Measurements from ENCODE around the gene GATA3.

The GATA3 gene

DNA sequence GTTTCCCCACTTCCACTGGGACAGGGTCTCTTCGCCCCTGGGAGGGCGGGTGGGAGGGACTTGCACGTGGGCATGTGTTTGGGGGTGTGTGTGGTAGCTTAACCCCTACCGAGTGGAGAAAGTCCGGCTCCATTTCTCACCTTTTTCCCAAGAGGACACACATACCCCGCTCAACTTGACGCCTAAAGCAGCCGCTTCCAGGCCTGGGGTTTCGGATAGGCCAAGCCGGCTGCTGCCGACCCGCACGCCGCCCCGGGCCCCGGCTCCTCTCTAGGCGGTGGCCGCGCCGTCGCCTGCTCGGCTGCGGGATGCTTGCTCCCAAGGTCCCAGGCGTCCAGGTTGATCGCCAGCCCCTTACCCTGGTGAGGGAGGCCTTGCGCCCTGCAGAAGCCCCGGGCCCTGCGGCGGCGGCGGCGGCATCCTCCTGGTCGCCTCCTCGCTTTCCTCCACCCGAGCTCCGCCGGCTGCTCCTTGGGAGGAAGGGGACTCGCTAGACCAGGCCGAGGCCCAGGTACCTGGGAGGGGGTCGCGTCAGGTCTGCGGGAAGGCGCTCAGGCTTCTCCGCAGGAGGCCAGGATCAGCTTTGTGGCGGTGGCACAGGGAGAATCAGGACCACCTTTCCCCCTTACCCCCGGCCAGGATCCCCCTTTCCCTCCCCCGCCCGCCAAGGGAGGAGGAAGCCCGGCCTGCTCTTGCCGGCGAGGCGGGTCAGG lies 3.2 kb upstream of the GATA3 start:
- no peak for DNase-seq (ENCODE audit: low spot score)

DNA sequence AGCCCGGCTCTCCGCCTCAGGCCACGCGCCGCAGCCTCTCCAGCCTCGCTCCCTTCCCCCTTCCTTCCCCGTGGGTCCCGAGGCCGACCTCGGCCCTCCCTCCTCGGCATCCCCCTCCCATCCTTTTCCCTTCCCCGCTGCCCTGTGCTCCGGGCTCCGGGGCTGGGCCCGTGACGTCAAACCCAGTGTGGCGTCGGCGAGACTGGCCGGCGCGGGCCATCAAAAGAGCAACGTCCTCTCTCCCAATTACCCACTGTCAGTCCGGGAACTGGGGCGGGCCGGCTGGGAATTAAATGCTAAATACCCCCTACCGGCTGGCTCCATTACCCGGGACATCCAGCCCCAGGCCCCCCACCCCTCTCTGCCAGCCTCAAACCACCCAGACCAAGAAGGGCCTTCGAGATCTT lies 2.6 kb upstream of the GATA3 start:
- no peak for DNase-seq (ENCODE audit: low spot score)

DNA sequence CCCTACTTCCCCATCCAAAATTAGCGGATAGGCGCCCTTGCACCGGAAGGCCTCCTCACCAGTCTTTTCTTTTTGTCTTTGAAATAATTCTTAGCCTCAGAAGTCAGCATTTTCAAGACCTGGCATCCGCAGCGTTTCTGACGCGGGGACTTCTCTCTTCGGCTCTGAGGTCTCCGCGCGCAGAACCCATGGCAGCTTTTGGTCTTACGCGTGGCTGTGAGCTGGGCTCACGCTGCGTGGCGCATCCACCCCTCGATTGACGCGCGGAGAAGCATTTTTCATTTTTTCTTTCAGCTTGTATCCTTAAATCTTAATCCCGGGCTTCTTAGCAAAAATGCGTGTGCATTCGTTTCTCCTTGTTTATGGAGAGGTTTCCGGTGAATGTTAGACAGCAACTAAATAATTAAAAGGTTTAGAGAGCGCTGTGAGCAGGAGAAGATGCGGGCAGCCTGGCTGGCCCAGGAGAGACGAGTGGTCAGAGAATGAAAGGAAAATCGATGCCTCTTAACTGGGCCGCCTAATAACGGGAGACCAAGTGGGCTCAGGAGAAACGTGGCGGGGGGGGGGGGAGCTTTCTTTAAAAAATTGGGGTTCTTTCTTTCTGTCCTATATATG lies 2.0 kb upstream of the GATA3 start:
- DNase-seq (ENCODE audit: low spot score) = no peak

DNA sequence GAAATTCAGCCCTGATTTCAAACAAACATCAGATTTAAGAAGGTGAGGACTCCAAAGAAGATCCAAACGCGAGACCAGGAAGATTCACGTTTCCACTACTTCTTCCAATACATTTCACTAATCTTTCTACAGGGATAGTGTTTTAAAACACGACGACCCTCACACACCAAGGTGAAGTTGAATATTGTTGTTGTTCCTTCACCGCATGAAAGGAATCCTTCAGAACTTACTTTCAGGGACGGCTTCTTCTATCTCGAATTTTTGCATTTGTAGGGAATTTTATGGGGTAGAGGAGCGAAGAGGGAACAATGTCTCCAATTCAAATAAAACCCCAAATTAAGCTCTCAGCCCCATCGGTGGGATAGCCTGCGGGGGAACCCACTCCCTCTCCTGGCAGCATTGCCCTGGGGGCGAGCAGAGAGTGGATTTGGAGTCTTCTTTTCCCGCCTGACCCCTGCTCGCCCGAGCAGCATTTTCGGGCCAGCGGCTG lies 1.5 kb upstream of the GATA3 start:
- DNase-seq (ENCODE audit: low spot score) = no peak

DNA sequence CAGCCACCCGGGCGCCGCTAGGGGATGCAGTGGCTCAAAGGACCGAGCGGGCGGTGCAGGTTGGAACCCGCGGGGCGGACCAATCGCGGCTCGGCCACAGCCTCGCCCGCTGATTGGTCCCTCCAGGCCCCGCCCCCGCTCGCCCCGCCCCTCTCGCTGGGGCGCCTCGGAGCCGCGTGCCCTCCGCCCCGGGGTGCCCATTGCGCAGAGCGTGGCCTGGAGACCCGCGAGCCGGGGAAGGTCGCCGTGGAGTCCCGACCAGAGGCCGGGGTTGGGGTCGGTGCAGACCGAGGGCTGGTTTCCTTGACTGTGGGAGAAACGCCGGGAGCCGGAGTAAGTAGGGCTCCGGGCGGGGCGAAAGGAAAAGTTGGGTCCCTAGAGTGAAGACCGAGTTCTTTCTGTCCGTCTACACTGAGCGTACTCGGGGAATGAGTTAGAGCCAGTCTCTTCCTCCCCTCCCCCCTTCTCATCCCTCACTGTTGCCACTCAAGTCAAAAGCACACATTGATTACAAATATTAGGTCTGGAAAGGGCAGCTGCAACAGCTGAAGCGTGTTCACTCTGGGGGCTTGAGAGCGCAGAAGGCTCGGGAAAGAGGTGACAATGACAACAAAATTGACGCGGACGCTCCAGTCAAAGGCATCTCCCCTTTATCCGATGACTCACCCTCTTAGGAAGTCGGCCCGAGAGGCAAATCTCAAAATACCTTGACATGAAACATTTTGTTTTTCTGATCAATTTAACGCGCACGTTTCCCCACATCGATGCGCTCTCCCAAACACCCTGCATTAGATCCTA lies 843 bp upstream of the GATA3 start:
- no peak for DNase-seq (ENCODE audit: low spot score)

DNA sequence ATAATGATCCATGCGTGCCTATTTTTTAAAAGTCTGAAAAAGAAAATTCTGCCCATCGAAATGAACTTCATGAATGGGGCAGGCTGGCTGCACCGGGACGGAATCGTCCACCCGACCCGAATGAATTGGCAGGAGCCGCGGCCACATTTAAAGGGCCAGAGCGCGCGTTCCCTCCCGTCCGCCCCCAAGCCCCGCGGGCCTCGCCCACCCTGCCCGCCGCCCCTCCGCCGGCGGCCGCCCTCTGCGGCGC lies 319 bp upstream of the GATA3 start:
- no peak for DNase-seq (ENCODE audit: low spot score)

DNA sequence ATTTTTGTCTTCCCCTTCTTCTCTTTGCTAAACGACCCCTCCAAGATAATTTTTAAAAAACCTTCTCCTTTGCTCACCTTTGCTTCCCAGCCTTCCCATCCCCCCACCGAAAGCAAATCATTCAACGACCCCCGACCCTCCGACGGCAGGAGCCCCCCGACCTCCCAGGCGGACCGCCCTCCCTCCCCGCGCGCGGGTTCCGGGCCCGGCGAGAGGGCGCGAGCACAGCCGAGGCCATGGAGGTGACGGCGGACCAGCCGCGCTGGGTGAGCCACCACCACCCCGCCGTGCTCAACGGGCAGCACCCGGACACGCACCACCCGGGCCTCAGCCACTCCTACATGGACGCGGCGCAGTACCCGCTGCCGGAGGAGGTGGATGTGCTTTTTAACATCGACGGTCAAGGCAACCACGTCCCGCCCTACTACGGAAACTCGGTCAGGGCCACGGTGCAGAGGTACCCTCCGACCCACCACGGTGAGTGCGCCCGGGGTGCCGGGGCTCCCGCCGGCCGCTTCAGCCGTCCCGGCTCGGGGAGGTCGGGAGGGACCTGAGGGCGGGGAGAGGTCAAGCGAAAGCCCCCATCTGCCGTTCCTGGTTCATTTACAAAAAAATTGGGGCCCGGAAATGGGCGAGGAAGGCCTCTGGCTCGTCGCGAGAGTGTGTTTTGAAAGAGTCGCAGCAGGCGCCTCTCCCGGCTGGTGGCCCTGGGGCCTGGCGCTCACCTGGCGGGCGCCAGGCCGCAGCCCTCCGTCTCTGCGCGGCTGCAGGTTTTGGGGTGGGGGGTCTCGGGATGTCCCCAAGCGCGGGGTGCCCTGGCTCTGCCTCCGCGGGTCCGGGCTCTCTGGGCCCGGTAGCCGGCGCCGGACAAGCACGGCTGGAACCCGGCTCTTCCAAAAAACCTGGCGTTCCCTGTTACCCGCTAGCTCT lies 1.2 kb downstream of the GATA3 start:
- no peak for DNase-seq (ENCODE audit: low spot score)

DNA sequence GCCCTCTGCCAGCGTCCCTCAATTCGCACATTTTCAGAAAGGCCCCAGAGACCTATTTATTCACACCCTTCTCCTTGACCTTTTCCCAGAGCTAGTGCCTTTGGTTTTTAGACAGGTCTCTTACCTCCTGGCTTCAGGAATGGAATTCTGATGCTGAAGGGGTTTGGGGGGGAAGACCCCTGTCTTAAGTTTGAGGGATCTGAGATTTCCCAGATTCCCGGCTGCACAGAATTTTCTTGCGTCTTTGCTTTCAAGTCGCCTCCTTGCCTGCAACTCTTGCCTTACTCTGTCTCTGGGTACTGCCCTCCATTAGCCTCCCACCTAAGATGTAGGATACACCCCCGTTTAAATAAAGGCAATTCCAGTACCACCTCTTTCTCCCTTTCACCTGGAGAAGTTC lies 1.9 kb downstream of the GATA3 start:
- DNase-seq (ENCODE audit: low spot score) = no peak

DNA sequence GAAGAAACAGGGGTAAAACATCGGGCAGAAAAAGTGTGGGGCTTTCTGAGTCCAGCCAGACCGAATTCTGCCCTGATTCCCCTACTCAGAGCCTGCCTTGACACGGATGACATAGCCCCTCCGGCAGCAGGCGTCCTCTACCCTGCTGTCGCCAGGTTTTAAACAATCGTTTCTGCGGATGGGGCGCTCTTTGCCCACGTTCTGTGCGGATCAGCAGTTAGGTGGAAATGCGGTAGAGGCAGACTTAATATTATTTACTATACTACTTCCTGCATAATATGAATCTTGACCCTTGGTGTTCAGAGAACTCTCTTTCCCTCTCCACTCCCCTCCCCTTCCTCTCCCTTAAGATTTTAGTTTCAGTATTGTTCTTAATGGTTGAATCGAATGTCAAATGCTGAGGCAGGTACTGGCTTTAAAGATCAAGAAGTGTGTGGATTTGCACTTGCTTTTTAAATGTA lies 2.4 kb downstream of the GATA3 start:
- DNase-seq (ENCODE audit: low spot score) = no peak

DNA sequence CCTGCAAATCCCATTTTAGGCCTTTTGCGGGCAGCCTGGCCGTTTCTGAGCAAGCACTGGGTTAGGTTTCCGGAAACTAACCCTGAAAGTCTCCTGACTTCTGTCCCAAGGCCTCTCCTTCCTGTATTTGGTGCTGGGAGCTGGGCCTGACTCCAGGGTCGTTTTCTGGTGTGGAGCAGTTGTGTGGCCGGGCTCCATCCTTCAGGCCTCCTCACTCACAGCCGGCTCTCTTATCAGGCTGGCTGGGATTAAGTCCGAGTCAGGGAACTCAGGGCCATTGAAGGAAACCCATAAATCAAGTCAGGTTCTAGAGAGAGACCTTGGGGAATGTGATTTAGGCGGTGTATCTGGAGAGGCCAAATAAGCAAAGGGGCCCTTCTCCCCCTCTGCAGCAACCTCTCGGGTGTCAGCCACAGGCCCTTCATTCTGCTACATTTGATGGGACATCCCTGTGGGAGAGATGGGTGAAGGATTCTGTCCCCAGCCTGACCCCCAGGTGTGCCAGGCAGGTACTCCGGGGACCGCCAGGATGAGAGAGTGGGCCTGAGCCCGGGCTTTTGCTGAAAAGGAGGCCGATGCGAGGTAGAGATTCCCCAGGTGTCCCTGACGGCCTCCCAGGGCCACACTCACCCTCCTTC lies 3.3 kb downstream of the GATA3 start:
- no peak for DNase-seq (ENCODE audit: low spot score)

DNA sequence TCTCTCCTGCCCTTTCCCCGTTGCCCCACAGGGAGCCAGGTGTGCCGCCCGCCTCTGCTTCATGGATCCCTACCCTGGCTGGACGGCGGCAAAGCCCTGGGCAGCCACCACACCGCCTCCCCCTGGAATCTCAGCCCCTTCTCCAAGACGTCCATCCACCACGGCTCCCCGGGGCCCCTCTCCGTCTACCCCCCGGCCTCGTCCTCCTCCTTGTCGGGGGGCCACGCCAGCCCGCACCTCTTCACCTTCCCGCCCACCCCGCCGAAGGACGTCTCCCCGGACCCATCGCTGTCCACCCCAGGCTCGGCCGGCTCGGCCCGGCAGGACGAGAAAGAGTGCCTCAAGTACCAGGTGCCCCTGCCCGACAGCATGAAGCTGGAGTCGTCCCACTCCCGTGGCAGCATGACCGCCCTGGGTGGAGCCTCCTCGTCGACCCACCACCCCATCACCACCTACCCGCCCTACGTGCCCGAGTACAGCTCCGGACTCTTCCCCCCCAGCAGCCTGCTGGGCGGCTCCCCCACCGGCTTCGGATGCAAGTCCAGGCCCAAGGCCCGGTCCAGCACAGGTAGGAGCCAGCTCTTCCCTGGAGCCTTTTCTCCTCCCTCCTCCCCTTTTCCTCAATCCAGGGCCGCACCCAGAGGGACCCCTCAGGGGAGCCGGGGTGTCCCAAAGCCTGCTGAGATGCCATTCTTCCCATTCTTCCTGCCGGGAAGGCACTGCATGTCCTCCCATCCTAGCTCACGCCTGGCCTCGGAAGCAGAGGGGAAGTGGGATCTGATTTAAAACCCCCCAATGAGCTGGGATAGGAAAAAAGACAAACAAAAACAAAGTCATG lies 4.0 kb downstream of the GATA3 start:
- no peak for DNase-seq (ENCODE audit: low spot score)

DNA sequence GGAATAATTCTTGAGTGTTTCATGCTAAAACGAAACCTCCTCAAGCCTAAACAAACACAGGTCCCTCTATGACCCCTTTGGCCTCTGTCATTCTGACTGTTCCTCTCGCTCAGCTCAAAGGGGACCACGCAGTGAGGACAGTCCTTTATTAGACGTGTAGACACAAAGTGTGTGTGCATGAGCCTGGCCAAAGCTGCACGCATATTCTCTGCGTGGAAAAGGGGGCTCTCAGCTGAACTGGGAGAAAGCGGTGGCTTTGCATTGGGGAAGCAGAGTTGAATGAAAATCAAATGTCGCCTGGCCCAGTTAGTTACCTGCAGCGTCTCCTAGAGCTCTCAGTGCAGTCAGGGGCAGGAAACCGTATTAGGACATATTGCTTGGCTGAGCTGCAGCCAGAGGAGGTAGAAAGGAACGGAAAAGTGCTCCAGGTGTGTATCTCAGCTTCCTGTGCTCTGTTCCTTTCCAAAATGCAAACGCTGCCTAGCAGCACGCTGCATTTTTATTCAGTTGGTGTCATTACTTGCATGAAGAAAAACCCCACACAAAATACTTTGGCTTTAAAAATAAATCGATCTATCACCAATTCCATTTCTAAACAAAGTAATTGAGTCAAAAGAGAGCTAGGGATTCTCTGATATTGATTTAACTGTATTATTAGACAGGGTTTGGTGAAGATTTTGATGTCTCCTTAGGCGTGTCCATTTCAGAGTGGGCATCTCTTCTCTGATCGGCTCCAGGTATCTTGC lies 4.9 kb downstream of the GATA3 start:
- DNase-seq (ENCODE audit: low spot score) = no peak

DNA sequence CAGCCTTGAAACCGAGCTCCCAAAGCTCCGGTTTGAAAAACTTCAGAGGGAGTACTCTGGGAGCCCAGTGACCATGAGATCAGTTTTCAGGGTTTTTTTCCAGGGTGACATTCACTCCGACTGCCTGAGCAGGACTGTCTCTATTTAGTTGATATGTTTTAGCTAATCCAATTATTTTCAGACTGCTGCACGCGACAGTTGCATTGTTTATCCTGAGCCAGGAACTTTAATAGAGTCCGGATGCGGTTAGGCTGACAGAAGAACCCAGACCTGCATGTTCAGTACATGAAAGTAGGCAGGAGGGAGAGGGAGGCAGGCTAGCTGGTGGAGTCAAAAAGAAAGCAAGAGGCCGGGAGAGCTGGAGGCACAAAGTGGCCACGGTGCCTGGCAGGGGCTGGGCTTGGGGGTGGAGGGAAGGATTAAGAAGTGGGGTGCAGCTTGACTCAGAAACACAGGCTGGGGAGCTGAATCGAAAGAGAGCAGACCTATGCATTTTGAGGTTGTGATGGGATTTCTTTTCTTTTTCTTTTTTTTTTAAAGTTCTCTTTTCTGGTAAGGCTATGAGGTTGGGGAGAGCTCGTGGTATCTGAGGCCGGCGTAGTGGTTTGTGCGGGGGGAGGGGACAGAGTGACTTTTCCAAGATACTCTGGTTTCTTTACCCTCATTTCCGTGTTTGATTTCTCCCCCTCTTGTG lies 5.7 kb downstream of the GATA3 start:
- no peak for DNase-seq (ENCODE audit: low spot score)

DNA sequence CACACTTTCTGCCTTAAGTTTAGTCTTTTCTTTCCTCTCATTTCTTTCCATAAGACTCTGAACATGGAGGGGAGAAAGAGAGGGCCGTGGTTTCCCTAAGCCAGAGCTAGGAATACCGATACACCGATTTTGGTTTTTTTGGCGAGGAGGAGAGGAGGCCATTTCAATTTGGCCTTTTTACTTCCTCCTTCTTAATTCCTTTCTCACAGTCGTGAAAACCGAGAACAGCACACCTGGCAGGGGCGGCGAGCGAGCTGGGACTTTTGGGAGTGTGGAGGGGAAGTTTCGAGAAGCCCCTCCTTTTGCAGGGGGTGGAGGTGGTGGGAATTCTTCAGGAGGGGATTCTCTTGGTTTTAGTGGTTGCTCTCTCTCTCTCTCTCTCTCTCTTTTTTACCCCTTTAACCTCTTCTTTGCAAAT lies 6.2 kb downstream of the GATA3 start:
- DNase-seq (ENCODE audit: low spot score) = no peak

DNA sequence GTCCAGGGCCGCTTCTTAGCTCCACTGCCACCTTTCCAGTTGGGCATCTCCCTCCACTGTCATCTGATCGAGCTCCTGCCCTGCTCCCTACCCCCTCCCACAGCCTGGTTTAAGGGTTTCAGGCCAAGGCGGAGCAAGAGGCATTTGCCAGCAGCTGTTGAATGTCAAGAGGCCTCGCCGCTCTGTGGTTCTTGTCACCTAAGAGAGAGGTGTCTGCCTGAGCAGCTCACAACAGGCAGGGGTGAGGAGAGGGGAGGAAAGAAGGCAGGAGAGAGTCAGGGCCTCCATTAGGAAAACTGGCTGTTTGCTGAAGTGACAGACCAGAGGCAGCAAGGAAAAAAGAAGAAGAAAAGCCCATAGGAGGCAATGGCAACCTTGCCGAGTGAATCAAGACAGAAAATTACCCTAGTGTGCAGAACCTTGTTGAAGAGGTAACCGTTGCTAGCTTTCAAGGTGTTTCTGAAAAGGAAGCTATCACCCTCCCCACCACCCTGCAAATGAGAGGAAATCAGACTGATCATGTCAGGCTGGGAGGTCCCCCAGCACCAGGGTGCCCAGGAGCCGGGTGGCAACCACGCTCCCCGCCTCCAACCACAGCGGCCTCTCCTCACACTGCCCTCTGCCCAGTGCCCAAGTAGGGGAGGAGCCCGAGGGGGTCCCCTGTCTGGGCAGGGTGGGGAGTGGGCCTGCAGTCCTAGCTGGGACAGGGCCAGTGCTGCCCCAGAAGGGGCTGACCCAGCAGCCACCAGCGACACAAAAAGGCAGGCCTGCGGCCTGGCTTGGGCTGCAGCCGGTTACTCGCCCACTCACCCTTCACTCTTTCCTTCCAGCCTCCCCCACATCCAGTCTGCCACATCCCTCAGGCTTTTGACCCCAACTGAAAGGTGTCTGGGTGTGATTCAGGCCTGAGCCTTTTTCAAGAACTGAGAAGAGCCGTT lies 7.1 kb downstream of the GATA3 start:
- no peak for DNase-seq (ENCODE audit: low spot score)

DNA sequence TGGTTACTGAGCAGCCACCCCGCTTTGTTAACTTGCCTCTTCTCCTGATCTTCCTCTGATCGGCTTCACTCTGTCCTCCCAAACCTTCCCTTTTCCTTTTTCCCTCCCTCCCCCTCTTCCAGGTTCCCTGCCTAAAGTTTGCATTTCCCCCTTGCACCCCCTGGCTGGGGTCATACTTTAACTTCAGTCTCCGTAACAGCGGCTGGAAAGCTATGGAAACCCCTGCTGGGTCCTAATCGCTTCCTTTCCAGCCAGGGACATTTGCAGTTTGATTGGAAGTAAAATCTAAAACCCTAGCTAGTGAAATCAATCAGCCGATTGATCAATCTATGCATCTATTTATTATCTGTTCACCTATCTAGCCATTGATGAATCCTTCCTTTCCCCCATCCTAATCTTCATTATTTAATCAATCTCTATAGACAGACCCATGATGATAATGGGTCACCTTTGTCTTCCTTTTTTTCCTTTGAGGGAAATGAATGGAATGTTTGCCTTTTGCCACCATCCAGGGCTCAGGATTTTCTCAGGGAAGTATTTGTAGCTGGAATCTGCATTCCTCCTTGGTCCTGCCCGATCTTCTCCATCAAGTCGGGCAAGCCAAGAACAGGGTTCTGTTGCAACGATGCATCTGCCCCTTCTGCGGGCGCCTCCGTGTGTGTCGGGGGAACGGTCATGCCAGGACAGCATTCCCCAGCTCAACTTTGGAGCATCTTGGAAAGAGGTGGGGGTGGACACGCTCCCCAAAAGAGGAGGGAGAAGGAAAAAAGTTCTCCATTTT lies 8.8 kb downstream of the GATA3 start:
- no peak for DNase-seq (ENCODE audit: low spot score)

DNA sequence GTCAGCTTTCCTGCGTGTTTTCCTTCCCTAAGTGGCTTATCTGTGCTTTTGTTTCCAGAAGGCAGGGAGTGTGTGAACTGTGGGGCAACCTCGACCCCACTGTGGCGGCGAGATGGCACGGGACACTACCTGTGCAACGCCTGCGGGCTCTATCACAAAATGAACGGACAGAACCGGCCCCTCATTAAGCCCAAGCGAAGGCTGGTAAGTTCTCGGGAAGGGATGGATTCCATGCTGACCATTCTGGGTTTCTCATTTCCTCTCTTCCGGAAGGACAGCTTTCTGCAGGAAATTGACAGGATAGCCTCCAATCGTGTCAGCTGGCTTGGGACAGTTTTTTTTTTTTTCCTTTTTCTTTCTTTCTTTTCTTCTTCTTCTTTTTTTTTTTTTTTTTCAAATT lies 9.4 kb downstream of the GATA3 start:
- no peak for DNase-seq (ENCODE audit: low spot score)

DNA sequence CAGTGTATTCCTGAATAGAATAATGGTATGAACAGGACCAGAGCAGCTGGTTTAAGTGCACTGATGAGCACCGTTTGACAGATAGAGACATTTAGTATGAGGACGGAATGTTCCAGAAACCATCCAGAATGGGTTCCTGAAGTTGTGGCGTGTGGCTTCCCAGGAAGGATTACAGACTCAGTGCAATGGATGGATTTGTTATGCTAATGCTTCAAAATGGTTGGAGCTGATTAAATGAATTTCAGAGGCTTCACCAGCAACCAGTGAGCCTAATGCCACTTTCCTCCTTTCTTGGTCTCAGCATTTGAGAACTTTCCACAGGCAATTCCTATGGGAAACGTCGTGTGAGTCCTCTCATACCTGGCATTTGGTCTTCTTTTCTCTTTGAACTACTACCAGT lies 9.9 kb downstream of the GATA3 start:
- DNase-seq (ENCODE audit: low spot score) = no peak
